Testis (tissue), 3 donors: ENCODE data around the gene UBE2D1. TPM values are rescaled to one million over a fixed set of nuclear protein-coding genes. Genes with fewer than 3 reads are reported as not detected.

Experiments
- DNase-seq: peaks from one replicate; pipeline ENCODE4 v3.0.0-alpha.2; 2019
- H3K27ac ChIP-seq, 2 donors: fragments of 200-600 bp; sonication (generic); one replicate each; pipeline ENCODE4 v1.5.1; 2019
- H3K27me3 ChIP-seq: fragments of 200-600 bp; sonication (generic); one replicate; pipeline ENCODE4 v1.5.1; 2019
- H3K36me3 ChIP-seq: fragments of 200-600 bp; sonication (generic); one replicate; pipeline ENCODE4 v1.5.1; 2017; ENCODE audit warnings: low read depth; ENCODE audit errors: missing control alignments
- H3K4me1 ChIP-seq: fragments of 200-600 bp; sonication (generic); one replicate; pipeline ENCODE4 v1.5.1; 2019
- H3K4me3 ChIP-seq, 2 donors: fragments of 200-600 bp; sonication (generic); one replicate each; pipeline ENCODE4 v1.5.1; 2017 to 2019
- H3K9me3 ChIP-seq: fragments of 200-600 bp; sonication (generic); one replicate; pipeline ENCODE4 v1.5.1; 2017
- CTCF ChIP-seq, 3 experiments: fragments of 450-650 bp in 2 of 3; fragments of 200-600 bp in 1 of 3; sonication (generic) in 1 of 3; IDR thresholded peaks; one replicate each; pipeline ENCODE4 v1.5.1; 2016 to 2019; ENCODE audit warnings: antibody characterized with exemption in 3 of 3, mild to moderate bottlenecking in 2 of 3, moderate library complexity in 1 of 3
- POLR2A ChIP-seq: fragments of 450-650 bp; IDR thresholded peaks from one replicate; pipeline ENCODE4 v1.6.1; 2017; ENCODE audit warnings: antibody characterized with exemption, mild to moderate bottlenecking, moderate library complexity
- WGBS, 2 donors: methylation state at CpG; one replicate each; pipeline ENCODE4 v1.1.5; 2018; 5-methylcytosine and 5-hydroxymethylcytosine counted together
- intact Hi-C: fragments of 100-400 bp; cut with DNase I; formaldehyde crosslinking; loops from one replicate; pipeline ENCODE4 v1.15.1; 2023; ENCODE audit warnings: low total_unique reads
- polyA plus RNA-seq: library from polyadenylated mRNA; stranded (reverse); fragments of 350-450 nt; fragmentation: Illumina TruSeq; extraction: RNeasy Lipid Tissue Mini Kit (QIAGEN cat#74804); gene quantifications from one replicate; pipeline ENCODE4 v1.2.3, GENCODE V29; 2014; ENCODE audit warnings: low read depth, low replicate concordance; ENCODE audit not compliant: insufficient read depth
- total RNA-seq, 2 donors: library from RNA; depleted of rRNA; stranded (reverse); fragments of >200 nt; gene quantifications; one replicate each; pipeline ENCODE4 v1.2.3, GENCODE V29; 2016

UBE2D1 gene
- total and polyA plus RNA-seq, 3 donors from 2014 or later, result 8.4 to 13.1 (median 10.0) TPM

GRCh38 chr10:58351616-58352578 lies 17.1 kb downstream of the UBE2D1 start:
- Histone ChIP-seq H3K27ac (no peak overlapping the region), H3K4me3 (no peak overlapping the region), H3K36me3 (no peaks in the 10 kb centered on the region), H3K4me1 (no peaks in the 10 kb centered on the region), H3K9me3 (no peaks in the 10 kb centered on the region), H3K27me3 (no peaks in the 10 kb centered on the region)
- DNase-seq, result no peak
- WGBS, 2 donors, result 95% methylated on average over 7 of the region's 7 CpGs
- intact Hi-C loops, result no loop called here
- TF ChIP-seq CTCF (IDR thresholded peaks at IDR 0.05), result no peak
- TF ChIP-seq POLR2A, result no peak

- Histone ChIP-seq H3K4me1 (no peaks in the 10 kb centered on the region), H3K4me3 (no peak overlapping the region), H3K27ac (no peak overlapping the region), H3K9me3 (no peaks in the 10 kb centered on the region), H3K36me3 (no peaks in the 10 kb centered on the region), H3K27me3 (no peaks in the 10 kb centered on the region)
- TF ChIP-seq CTCF (IDR thresholded peaks at IDR 0.05) (no peak), POLR2A (no peak)
- intact Hi-C loops, result no loop called here
- 56 to 60% methylated on average over 2 of the region's 2 CpGs for WGBS, 2 donors
- DNase-seq, result no peak
These were observed 18.3 kb downstream of the UBE2D1 start for GRCh38 chr10:58352956-58353610.

- no peak overlapping the region for H3K27ac ChIP-seq
- WGBS, 2 donors, result 60 to 62% methylated on average over 2 of the region's 2 CpGs
- no peaks in the 10 kb centered on the region for H3K27me3 ChIP-seq
- no peaks in the 10 kb centered on the region for H3K9me3 ChIP-seq
- TF ChIP-seq POLR2A, result no peak
- TF ChIP-seq CTCF (IDR thresholded peaks at IDR 0.05), result no peak
- no peak for DNase-seq
- intact Hi-C loops, result no loop called here
- H3K36me3 ChIP-seq, result no peaks in the 10 kb centered on the region
- no peak overlapping the region for H3K4me3 ChIP-seq
- H3K4me1 ChIP-seq, result no peaks in the 10 kb centered on the region
These were observed 21.9 kb downstream of the UBE2D1 start for GRCh38 chr10:58356756-58357155.

GRCh38 chr10:58358314-58358933 lies 23.6 kb downstream of the UBE2D1 start:
- H3K4me1 ChIP-seq, result no peaks in the 10 kb centered on the region
- DNase-seq, result no peak
- no peaks in the 10 kb centered on the region for H3K9me3 ChIP-seq
- H3K27me3 ChIP-seq, result no peaks in the 10 kb centered on the region
- TF ChIP-seq CTCF (IDR thresholded peaks at IDR 0.05), result no peak
- no peak for TF ChIP-seq POLR2A
- no peak overlapping the region for H3K4me3 ChIP-seq
- WGBS, 2 donors, result 94 to 98% methylated on average over 4 of the region's 4 CpGs
- H3K27ac ChIP-seq, result no peak overlapping the region
- intact Hi-C loops, result no loop called here
- no peaks in the 10 kb centered on the region for H3K36me3 ChIP-seq
